EL (cell line): ENCODE measurements around the gene PXT1.

Experiments
- DNase-seq: peaks from one replicate; pipeline ENCODE4 v3.0.0-alpha.2; 2016

The PXT1 gene

GRCh38 chr6:36343109-36343680 lies 99.5 kb downstream of the PXT1 start:
- DNase-seq: no peak

GRCh38 chr6:36340618-36341454 lies 101.8 kb downstream of the PXT1 start:
- DNase-seq: peak; percentile 63
